Endometrial microvascular endothelial cells (primary cell): Measurements from ENCODE around the gene BABAM2. TPM values are rescaled to one million over a fixed set of nuclear protein-coding genes. Genes with fewer than 3 reads are reported as not detected.

Experiments
- in situ Hi-C: cut with HindIII; loops from 2 replicates; pipeline ENCODE4 v1.10.0; 2017; ENCODE audit warnings: low sequenced_read_pairs, low pct_unique_long_range_greater_than_20kb; ENCODE audit errors: inconsistent ontology term
- total RNA-seq: library from RNA; depleted of rRNA; stranded (reverse); fragments of >200 nt; gene quantifications from one replicate; pipeline ENCODE4 v1.2.3, GENCODE V29; 2015; ENCODE audit errors: inconsistent ontology term

The BABAM2 gene
- total RNA-seq, 1 donor from 2014 or later: 24.8 TPM

- in situ Hi-C loops: no loop called here
Measured at GRCh38 chr2:28347193-28347592, 456.7 kb downstream of the BABAM2 start.

- in situ Hi-C loops: no loop called here
Measured at GRCh38 chr2:28347596-28347995, 457.1 kb downstream of the BABAM2 start.

GRCh38 chr2:28348149-28348567 lies 457.6 kb downstream of the BABAM2 start:
- in situ Hi-C loops: no loop called here

- in situ Hi-C loops: no loop called here
Measured at GRCh38 chr2:28348921-28349320, 458.4 kb downstream of the BABAM2 start.

GRCh38 chr2:28349546-28350165 lies 459.1 kb downstream of the BABAM2 start:
- in situ Hi-C loops: no loop called here

- in situ Hi-C loops: no loop called here
Measured at GRCh38 chr2:28350196-28350595, 459.7 kb downstream of the BABAM2 start.

- in situ Hi-C loops: no loop called here
Measured at GRCh38 chr2:28350791-28351285, 460.3 kb downstream of the BABAM2 start.

GRCh38 chr2:28351621-28352020 lies 461.1 kb downstream of the BABAM2 start:
- in situ Hi-C loops: no loop called here

GRCh38 chr2:28352104-28352503 lies 461.6 kb downstream of the BABAM2 start:
- in situ Hi-C loops: no loop called here

- in situ Hi-C loops: no loop called here
Measured at GRCh38 chr2:28352610-28353195, 462.2 kb downstream of the BABAM2 start.

- in situ Hi-C loops: no loop called here
Measured at GRCh38 chr2:28354920-28355520, 464.5 kb downstream of the BABAM2 start.

- in situ Hi-C loops: no loop called here
Measured at GRCh38 chr2:28355521-28356094, 465.1 kb downstream of the BABAM2 start.

GRCh38 chr2:28356095-28356911 lies 465.8 kb downstream of the BABAM2 start:
- in situ Hi-C loops: no loop called here

GRCh38 chr2:28357055-28357454 lies 466.5 kb downstream of the BABAM2 start:
- in situ Hi-C loops: no loop called here

- in situ Hi-C loops: no loop called here
Measured at GRCh38 chr2:28357948-28358667, 467.6 kb downstream of the BABAM2 start.

GRCh38 chr2:28358668-28359201 lies 468.2 kb downstream of the BABAM2 start:
- in situ Hi-C loops: no loop called here

- in situ Hi-C loops: no loop called here
Measured at GRCh38 chr2:28359222-28360057, 468.9 kb downstream of the BABAM2 start.
